PC-9 (cell line): ENCODE measurements around the gene IGFLR1. TPM values are rescaled to one million over a fixed set of nuclear protein-coding genes. Genes with fewer than 3 reads are reported as not detected.
"Not testable (repeated sequence)": the region's sequence is repeated elsewhere in the genome, so short reads cannot be mapped to it uniquely, and the experiment has no call there.

Experiments
- BruUV-seq: library from RNA; stranded (reverse); fragments of 400-500 nt; replicated peaks from 2 replicates; lab custom pipeline; 2021; lab: Mats Ljungman, UMichigan
- CTCF ChIA-PET: fragments of 300-600 bp; sonication (Branson Sonifier 250); formaldehyde crosslinking; loops from one replicate; lab custom pipeline; 2022; ENCODE audit warnings: antibody characterized with exemption; lab: Charles Lee
- POLR2A ChIA-PET: fragments of 300-600 bp; sonication (Branson Sonifier 250); formaldehyde crosslinking; loops from one replicate; lab custom pipeline; 2022; ENCODE audit warnings: antibody characterized with exemption; ENCODE audit not compliant: unreplicated experiment; lab: Charles Lee
- DNase-seq, 2 experiments: peaks; one replicate each; pipeline versions ENCODE4 v3.0.0 to v3.0.0-alpha.2; 2015 to 2022; ENCODE audit warnings: mixed read lengths in 1 of 2
- H2AFZ ChIP-seq: fragments of 200-600 bp; sonication (generic); 2 replicates; pipeline ENCODE4 v1.8.1; 2017; ENCODE audit warnings: antibody characterized with exemption
- H3F3A ChIP-seq: fragments of 200-600 bp; sonication (generic); 2 replicates; pipeline ENCODE4 v1.8.1; 2017; ENCODE audit warnings: antibody characterized with exemption, mild to moderate bottlenecking, low read depth; ENCODE audit not compliant: insufficient read depth
- H3K27ac ChIP-seq: fragments of 200-600 bp; sonication (generic); 2 replicates; pipeline ENCODE4 v1.6.1; 2016; ENCODE audit warnings: mixed run types
- H3K27me3 ChIP-seq: fragments of 200-600 bp; sonication (generic); 2 replicates; pipeline ENCODE4 v1.6.1; 2016; ENCODE audit warnings: low read depth, mixed run types; ENCODE audit not compliant: insufficient read depth
- H3K36me3 ChIP-seq: fragments of 200-600 bp; sonication (generic); 2 replicates; pipeline ENCODE4 v1.6.1; 2016; ENCODE audit warnings: low read depth, mixed run types
- H3K4me1 ChIP-seq: fragments of 200-600 bp; sonication (generic); replicated peaks from 2 replicates; pipeline ENCODE4 v1.6.1; 2016; ENCODE audit warnings: mixed run types; ENCODE audit not compliant: insufficient read depth
- H3K4me2 ChIP-seq: fragments of 200-600 bp; sonication (generic); 2 replicates; pipeline ENCODE4 v1.6.1; 2017; ENCODE audit warnings: mixed run types
- H3K4me3 ChIP-seq: fragments of 200-600 bp; sonication (generic); 2 replicates; pipeline ENCODE4 v1.6.1; 2016; ENCODE audit warnings: mixed run types
- H3K79me2 ChIP-seq: fragments of 200-600 bp; sonication (generic); 2 replicates; pipeline ENCODE4 v1.6.1; 2017; ENCODE audit warnings: low read depth, mixed run types
- H3K9me2 ChIP-seq: fragments of 200-600 bp; sonication (generic); 2 replicates; pipeline ENCODE4 v1.8.1; 2017; ENCODE audit warnings: mild to moderate bottlenecking; ENCODE audit not compliant: insufficient read depth
- H3K9me3 ChIP-seq: fragments of 200-600 bp; sonication (generic); 2 replicates; pipeline ENCODE4 v1.8.1; 2016; ENCODE audit warnings: low read depth; ENCODE audit not compliant: insufficient read depth
- H4K20me1 ChIP-seq: fragments of 200-600 bp; sonication (generic); 2 replicates; pipeline ENCODE4 v1.8.1; 2017; ENCODE audit not compliant: insufficient read depth
- EZH2 ChIP-seq: fragments of 200-600 bp; sonication (generic); IDR thresholded peaks from 2 replicates; pipeline ENCODE4 v1.8.0; 2017; ENCODE audit warnings: antibody characterized with exemption, low read depth
- intact Hi-C: fragments of 100-400 bp; cut with micrococcal nuclease; formaldehyde crosslinking; loops from one replicate; pipeline ENCODE4 v1.10.0; 2022; ENCODE audit not compliant: unreplicated experiment
- total RNA-seq: library from RNA; stranded (reverse); gene quantifications from 2 replicates; pipeline ENCODE4 v1.2.3, GENCODE V29; 2021
- TF ChIP-seq, protein P1 (sequence below): fragments of 200-600 bp; sonication (generic); conservative IDR thresholded peaks from 2 replicates; pipeline ENCODE4 v1.6.1; 2017; ENCODE audit warnings: mixed run types, antibody characterized with exemption, mild to moderate bottlenecking, moderate library complexity

IGFLR1 gene
- total RNA-seq, 1 experiment from 2014 or later: 9.7 TPM

DNA sequence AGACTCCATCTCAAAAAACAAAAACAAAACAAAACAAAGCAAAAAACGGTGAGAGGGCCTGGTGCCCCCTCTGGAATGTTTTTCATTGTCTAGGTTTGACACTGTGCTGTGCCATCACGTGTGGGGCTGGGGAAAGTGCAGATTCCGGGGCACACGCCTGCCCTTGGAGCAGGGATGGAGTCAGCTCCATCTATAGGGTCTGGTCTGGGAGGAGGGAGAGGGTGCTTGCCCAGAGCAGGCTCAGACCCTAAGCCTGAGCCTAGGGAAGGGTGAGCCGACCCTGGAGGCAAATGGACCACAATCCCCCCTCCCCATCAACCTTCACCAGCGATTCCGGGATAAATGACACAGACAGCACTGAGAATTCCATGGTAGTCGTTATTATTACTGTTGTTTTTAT lies 48.8 kb downstream of the IGFLR1 start:
- Histone ChIP-seq H3K27ac (no peak overlapping the region), H3K4me1 (peaks cover 13% of the 10 kb centered on the region), H3K36me3 (no peaks in the 10 kb centered on the region), H3K9me3 (no peaks in the 10 kb centered on the region), H3F3A (no peaks in the 10 kb centered on the region), H3K79me2 (no peaks in the 10 kb centered on the region), H2AFZ (no peak overlapping the region), H4K20me1 (no peaks in the 10 kb centered on the region), H3K4me3 (no peak overlapping the region), H3K27me3 (no peaks in the 10 kb centered on the region), H3K4me2 (no peak overlapping the region), H3K9me2 (no peaks in the 10 kb centered on the region)
- no TSS peak for BruUV-seq
- ChIA-PET CTCF (interaction anchor here (0.7 kb wide), 1 partner anchor 178 kb away, joined by 9 read pairs; no protein-coding TSS in a partner anchor), POLR2A (interaction anchor here (0.7 kb wide), 1 partner anchor 147 kb away, joined by 19 read pairs; no protein-coding TSS in a partner anchor)
- no peak for DNase-seq
- no peak for TF ChIP-seq EZH2
- TF ChIP-seq, protein P1, sequence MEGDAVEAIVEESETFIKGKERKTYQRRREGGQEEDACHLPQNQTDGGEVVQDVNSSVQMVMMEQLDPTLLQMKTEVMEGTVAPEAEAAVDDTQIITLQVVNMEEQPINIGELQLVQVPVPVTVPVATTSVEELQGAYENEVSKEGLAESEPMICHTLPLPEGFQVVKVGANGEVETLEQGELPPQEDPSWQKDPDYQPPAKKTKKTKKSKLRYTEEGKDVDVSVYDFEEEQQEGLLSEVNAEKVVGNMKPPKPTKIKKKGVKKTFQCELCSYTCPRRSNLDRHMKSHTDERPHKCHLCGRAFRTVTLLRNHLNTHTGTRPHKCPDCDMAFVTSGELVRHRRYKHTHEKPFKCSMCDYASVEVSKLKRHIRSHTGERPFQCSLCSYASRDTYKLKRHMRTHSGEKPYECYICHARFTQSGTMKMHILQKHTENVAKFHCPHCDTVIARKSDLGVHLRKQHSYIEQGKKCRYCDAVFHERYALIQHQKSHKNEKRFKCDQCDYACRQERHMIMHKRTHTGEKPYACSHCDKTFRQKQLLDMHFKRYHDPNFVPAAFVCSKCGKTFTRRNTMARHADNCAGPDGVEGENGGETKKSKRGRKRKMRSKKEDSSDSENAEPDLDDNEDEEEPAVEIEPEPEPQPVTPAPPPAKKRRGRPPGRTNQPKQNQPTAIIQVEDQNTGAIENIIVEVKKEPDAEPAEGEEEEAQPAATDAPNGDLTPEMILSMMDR: no peak
- intact Hi-C loops: loop anchor here (1.0 to 5.0 kb wide), 5 partner anchors 24 to 238 kb away; partner anchors contain the start of genes COX6B1 and DMKN

DNA sequence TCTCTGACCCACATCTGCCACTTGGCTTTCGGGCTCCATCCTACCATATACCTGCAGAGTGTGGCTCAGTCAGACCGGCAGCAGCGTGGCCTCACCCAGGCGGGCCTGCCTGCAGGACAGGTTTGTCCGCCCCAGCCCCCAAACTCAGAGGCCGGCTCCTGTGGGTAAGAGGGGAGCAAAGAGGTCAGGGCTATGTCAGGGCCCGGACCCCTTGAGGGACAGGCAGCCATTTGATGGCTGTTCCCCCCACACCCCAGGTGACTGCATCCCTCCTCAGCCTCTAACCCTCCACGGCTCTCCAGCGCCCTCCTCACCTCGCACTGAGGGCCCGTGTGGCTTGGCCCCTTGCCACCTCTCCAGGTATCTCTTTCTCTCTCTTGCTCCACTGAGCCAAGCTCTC lies 50.2 kb downstream of the IGFLR1 start:
- DNase-seq: peak; percentile 55 to 72
- POLR2A ChIA-PET: interaction anchor here (0.6 kb wide), 1 partner anchor 11 kb away, joined by 10 read pairs; no protein-coding TSS in a partner anchor
- Histone ChIP-seq H2AFZ (peak overlapping the region; percentile 59; the same call in 1 of the 2 replicates), H3K4me1 (peaks cover 13% of the 10 kb centered on the region), H3K9me3 (no peaks in the 10 kb centered on the region), H3K27me3 (no peaks in the 10 kb centered on the region), H3K4me3 (peak overlapping the region; percentile 8; the same call in 1 of the 2 replicates), H3K9me2 (no peaks in the 10 kb centered on the region), H3K27ac (no peak overlapping the region), H3K36me3 (no peaks in the 10 kb centered on the region), H3F3A (no peaks in the 10 kb centered on the region), H3K4me2 (peak overlapping the region; percentile 73), H4K20me1 (no peaks in the 10 kb centered on the region), H3K79me2 (no peaks in the 10 kb centered on the region)
- CTCF ChIA-PET: interaction anchor here (0.6 to 0.9 kb wide), 3 partner anchors 18 to 66 kb away, joined by 3 to 7 read pairs (median 4); no protein-coding TSS in a partner anchor
- TF ChIP-seq, protein P1: no peak; the same call in 1 of the 2 replicates
- no peak for TF ChIP-seq EZH2
- BruUV-seq: no TSS peak
- intact Hi-C loops: loop anchor here (2.0 to 5.0 kb wide), 2 partner anchors 43 to 180 kb away; partner anchors contain the start of genes COX6B1 and DMKN

DNA sequence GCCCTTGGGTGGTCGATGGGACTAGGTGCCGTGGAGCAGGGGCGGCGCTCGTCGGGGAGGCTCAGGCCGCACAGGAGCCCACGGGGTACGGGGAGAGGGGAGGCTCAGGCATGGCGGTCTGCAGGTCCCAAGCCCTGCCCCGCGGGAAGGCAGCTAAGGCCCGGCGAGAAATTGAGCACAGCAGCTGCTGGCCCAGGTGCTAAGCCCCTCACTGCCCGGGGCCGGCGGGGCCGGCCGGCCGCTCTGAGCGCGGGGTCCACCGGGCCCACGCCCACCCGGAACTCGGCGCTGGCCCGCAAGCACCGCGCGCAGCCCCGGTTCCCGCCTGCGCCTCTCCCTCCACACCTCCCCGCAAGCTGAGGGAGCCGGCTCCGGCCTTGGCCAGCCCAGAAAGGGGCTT lies 51.1 kb downstream of the IGFLR1 start:
- H3K4me3 ChIP-seq, H3F3A ChIP-seq, H4K20me1 ChIP-seq, H2AFZ ChIP-seq, H3K4me2 ChIP-seq, BruUV-seq, H3K79me2 ChIP-seq, H3K27ac ChIP-seq, DNase-seq, H3K9me2 ChIP-seq, H3K9me3 ChIP-seq, POLR2A ChIA-PET, H3K27me3 ChIP-seq, H3K36me3 ChIP-seq: not testable (repeated sequence)
- intact Hi-C loops: loop anchor here (5.0 kb wide), 1 partner anchor 179 kb away; the partner anchor contains the start of gene DMKN
- CTCF ChIA-PET: interaction anchor here (0.6 kb wide), 1 partner anchor 35 kb away, joined by 9 read pairs; no protein-coding TSS in a partner anchor
- H3K4me1 ChIP-seq: peaks cover 13% of the 10 kb centered on the region
